Kidney epithelial cell (primary cell): ENCODE data around the gene GGA1. TPM values are rescaled to one million over a fixed set of nuclear protein-coding genes. Genes with fewer than 3 reads are reported as not detected.
A peak's percentile ranks its signal among the peaks of the same experiment; 100 is the strongest.

Experiments
- DNase-seq: peaks from one replicate; pipeline ENCODE4 v3.0.0-alpha.2; 2010; ENCODE audit warnings: low read depth
- H3K27me3 ChIP-seq: 2 replicates; pipeline ENCODE4 v1.6.0; 2011; ENCODE audit warnings: low read length; ENCODE audit not compliant: control insufficient read depth, insufficient read depth
- H3K36me3 ChIP-seq: 2 replicates; pipeline ENCODE4 v1.5.1; 2011; ENCODE audit warnings: low read length; ENCODE audit not compliant: control insufficient read depth, insufficient read depth
- H3K4me3 ChIP-seq: 2 replicates; pipeline ENCODE4 v1.5.1; 2011; ENCODE audit warnings: low read depth, mild to moderate bottlenecking, control low read depth, low read length
- CTCF ChIP-seq: IDR thresholded peaks from 2 replicates; pipeline ENCODE4 v1.5.1; 2011; ENCODE audit warnings: mild to moderate bottlenecking, moderate library complexity, low read length, control low read depth, inconsistent platforms; ENCODE audit not compliant: insufficient read depth, poor library complexity, severe bottlenecking
- total RNA-seq: library from RNA; depleted of rRNA; stranded (reverse); fragments of >200 nt; gene quantifications from 2 replicates; pipeline ENCODE4 v1.2.3, GENCODE V29; 2015

Gene GGA1
- total RNA-seq, 1 donor from 2014 or later = 65.9 TPM

DNA sequence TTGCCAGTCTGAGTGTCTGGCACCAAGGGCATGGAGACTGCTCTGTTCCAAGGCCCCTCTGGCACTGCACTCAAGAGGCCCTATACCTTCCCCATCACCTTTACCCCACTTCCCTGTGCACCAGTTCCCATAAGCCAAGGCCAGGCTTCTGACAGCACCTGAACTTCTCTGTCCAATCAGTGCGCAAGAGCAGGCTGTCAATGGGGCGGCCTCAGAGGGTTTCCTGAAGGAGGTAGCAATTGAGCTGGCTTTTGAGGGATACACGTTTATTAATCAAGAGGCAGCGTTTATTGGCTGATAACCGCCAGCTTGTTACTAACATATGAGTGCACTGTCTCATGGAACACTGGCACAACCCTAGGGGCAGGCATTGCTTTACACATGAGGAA lies 32.9 kb downstream of the GGA1 start:
- DNase-seq = no peak
- no peaks in the 10 kb centered on the region for H3K36me3 ChIP-seq
- no peaks in the 10 kb centered on the region for H3K27me3 ChIP-seq
- TF ChIP-seq CTCF = no peak
- no peak overlapping the region for H3K4me3 ChIP-seq

DNA sequence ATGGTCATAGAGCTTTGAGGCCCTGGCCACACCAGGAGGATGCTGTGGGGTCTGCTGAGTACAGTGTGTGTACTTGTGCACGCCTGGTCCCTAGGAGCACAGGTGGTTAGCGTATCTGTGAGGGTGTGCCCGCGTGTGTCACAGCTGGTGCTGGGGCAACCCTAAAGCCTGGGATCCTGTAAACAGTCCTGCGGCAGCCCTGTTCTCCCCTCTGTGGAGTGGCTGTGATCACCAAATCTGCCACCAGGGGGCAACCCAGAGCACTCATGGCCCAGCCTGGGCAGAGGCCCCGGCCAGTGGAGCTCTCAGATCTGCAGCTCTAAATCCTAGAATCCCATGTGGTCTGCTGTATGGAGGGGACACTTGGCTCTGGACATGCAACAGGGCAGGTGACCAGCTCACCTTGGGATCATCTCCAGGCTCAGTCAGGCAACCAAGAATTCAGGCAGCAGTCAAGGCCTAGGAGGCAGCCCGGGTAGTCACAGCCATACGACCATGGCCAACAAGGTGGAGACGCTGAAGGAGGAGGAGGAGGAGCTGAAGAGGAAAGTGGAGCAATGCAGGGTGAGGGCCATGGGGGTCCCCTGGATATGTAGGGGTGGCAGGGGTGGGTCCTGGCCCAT lies 34.7 kb downstream of the GGA1 start:
- H3K27me3 ChIP-seq = no peaks in the 10 kb centered on the region
- TF ChIP-seq CTCF = peak; percentile 90
- no peak for DNase-seq
- H3K4me3 ChIP-seq = no peak overlapping the region
- no peaks in the 10 kb centered on the region for H3K36me3 ChIP-seq

- Histone ChIP-seq H3K27me3 (no peaks in the 10 kb centered on the region), H3K4me3 (no peak overlapping the region), H3K36me3 (peaks cover 4% of the 10 kb centered on the region)
- no peak for TF ChIP-seq CTCF
- no peak for DNase-seq
Observed at GRCh38 chr22:37647317-37647716, 38.7 kb downstream of the GGA1 start.

- H3K36me3 ChIP-seq = peaks cover 4% of the 10 kb centered on the region
- DNase-seq = no peak
Observed at GRCh38 chr22:37647928-37648327, 39.3 kb downstream of the GGA1 start.

GRCh38 chr22:37650463-37651136 lies 42.0 kb downstream of the GGA1 start:
- Histone ChIP-seq H3K36me3 (peaks cover 5% of the 10 kb centered on the region), H3K27me3 (no peaks in the 10 kb centered on the region), H3K4me3 (no peak overlapping the region)
- no peak for DNase-seq
- TF ChIP-seq CTCF = no peak

More at GRCh38 chr22:37647928-37648327, 39.3 kb downstream of the GGA1 start:
- H3K27me3 ChIP-seq = no peaks in the 10 kb centered on the region
- TF ChIP-seq CTCF = no peak
- no peak overlapping the region for H3K4me3 ChIP-seq

DNA sequence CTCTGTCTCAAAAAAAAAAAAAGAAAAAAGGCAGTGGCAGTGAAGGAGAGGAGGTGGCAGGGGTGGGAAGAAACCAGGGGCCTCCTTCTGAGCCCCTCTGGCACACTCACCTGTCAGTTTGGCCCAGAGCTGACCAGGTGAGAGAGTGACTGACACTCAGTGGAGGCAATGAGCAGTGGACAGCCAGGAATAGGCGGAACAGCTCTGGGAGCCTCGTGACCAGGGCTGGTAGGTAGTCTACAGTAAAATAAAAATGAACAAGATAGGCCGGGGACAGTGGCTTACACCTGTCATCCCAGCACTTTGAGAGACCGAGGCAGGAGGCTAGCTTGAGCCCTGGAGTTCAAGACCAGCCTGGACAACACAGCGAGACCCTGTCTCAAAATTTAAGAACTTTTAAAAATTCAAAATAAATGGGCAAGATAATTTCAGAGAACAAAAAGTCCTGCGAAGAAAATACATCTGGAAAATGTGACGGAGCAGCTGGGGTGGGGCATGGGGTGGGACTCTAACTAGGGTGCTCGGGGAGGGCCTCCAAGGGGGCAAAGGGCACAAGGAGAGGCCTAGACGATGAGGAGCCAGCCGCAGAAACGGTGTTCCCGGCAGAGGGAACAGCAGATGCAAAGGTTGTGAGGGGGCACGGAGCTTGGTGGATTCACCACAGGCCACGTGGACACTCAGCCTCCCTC lies 46.1 kb downstream of the GGA1 start:
- peaks cover 5% of the 10 kb centered on the region for H3K36me3 ChIP-seq
- TF ChIP-seq CTCF = no peak

More for the DNA sequence above, 46.1 kb downstream of the GGA1 start:
- Histone ChIP-seq H3K4me3 (no peak overlapping the region), H3K27me3 (no peaks in the 10 kb centered on the region)
- DNase-seq = no peak
